HEK293 (cell line): ENCODE results near the gene LCAT.

Source experiments
- TCF7L2 ChIP-seq: IDR thresholded peaks from 2 replicates; pipeline ENCODE4 v1.6.1; 2011; ENCODE audit warnings: low read depth, mild to moderate bottlenecking, inconsistent platforms, low read length, moderate library complexity, borderline replicate concordance
- YY1 ChIP-seq: fragments of 450-650 bp; formaldehyde crosslinking; IDR thresholded peaks from 2 replicates; pipeline ENCODE4 v1.5.1; 2018; ENCODE audit warnings: missing biosample characterization, missing genetic modification characterization
- ZNF138 ChIP-seq: fragments of 450-650 bp; formaldehyde crosslinking; IDR thresholded peaks from 2 replicates; pipeline ENCODE4 v1.5.1; 2016; ENCODE audit warnings: missing biosample characterization, missing genetic modification characterization, borderline replicate concordance
- TF ChIP-seq, protein P1 (sequence below): fragments of 450-650 bp; formaldehyde crosslinking; IDR thresholded peaks from 2 replicates; pipeline ENCODE4 v1.5.1; 2017; ENCODE audit warnings: missing biosample characterization, mild to moderate bottlenecking, missing genetic modification characterization, moderate library complexity
- TF ChIP-seq, protein P2 (sequence below): fragments of 450-650 bp; formaldehyde crosslinking; IDR thresholded peaks from 2 replicates; pipeline ENCODE4 v1.5.1; 2016; ENCODE audit warnings: missing biosample characterization, missing genetic modification characterization
- TF ChIP-seq, protein P3 (sequence below): IDR thresholded peaks from 2 replicates; pipeline ENCODE4 v1.6.1; 2011; ENCODE audit warnings: mild to moderate bottlenecking, low read depth, low read length, borderline replicate concordance

DNA sequence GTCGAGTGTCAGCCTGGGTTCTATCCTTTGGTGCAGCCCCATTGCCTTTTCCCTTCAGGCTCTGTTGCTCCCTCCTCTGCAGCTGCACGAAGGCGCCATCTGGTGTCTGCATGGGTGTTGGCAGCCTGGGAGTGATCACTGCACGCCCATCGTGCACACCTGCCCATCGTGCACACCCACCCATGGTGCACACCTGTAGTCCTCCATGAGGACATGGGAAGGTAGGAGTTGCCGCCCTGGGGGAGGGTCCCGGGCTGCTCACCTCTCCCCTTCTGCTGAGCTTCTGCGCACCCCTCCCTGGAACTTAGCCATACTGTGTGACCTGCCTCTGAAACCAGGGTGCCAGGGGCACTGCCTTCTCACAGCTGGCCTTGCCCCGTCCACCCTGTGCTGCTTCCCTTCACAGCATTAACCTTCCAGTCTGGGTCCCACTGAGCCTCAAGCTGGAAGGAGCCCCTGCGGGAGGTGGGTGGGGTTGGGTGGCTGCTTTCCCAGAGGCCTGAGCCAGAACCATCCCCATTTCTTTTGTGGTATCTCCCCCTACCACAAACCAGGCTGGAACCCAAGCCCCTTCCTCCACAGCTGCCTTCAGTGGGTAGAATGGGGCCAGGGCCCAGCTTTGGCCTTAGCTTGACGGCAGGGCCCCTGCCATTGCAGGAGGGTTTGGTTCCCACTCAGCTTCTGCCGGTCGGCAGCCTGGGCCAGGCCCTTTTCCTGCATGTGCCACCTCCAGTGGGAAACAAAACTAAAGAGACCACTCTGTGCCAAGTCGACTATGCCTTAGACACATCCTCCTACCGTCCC is 15.2 kb downstream of the LCAT start:
- TF ChIP-seq, protein P1, sequence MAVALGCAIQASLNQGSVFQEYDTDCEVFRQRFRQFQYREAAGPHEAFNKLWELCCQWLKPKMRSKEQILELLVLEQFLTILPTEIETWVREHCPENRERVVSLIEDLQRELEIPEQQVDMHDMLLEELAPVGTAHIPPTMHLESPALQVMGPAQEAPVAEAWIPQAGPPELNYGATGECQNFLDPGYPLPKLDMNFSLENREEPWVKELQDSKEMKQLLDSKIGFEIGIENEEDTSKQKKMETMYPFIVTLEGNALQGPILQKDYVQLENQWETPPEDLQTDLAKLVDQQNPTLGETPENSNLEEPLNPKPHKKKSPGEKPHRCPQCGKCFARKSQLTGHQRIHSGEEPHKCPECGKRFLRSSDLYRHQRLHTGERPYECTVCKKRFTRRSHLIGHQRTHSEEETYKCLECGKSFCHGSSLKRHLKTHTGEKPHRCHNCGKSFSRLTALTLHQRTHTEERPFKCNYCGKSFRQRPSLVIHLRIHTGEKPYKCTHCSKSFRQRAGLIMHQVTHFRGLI = no peak
- TF ChIP-seq, protein P2, sequence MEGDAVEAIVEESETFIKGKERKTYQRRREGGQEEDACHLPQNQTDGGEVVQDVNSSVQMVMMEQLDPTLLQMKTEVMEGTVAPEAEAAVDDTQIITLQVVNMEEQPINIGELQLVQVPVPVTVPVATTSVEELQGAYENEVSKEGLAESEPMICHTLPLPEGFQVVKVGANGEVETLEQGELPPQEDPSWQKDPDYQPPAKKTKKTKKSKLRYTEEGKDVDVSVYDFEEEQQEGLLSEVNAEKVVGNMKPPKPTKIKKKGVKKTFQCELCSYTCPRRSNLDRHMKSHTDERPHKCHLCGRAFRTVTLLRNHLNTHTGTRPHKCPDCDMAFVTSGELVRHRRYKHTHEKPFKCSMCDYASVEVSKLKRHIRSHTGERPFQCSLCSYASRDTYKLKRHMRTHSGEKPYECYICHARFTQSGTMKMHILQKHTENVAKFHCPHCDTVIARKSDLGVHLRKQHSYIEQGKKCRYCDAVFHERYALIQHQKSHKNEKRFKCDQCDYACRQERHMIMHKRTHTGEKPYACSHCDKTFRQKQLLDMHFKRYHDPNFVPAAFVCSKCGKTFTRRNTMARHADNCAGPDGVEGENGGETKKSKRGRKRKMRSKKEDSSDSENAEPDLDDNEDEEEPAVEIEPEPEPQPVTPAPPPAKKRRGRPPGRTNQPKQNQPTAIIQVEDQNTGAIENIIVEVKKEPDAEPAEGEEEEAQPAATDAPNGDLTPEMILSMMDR = peak; percentile 92
- TF ChIP-seq ZNF138 (no peak), YY1 (tag by site-specific recombination) (no peak), TCF7L2 (no peak)
- TF ChIP-seq, protein P3, sequence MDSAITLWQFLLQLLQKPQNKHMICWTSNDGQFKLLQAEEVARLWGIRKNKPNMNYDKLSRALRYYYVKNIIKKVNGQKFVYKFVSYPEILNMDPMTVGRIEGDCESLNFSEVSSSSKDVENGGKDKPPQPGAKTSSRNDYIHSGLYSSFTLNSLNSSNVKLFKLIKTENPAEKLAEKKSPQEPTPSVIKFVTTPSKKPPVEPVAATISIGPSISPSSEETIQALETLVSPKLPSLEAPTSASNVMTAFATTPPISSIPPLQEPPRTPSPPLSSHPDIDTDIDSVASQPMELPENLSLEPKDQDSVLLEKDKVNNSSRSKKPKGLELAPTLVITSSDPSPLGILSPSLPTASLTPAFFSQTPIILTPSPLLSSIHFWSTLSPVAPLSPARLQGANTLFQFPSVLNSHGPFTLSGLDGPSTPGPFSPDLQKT = no peak
